IPS-NIHi7 (cell line): ENCODE data around the gene ZMYND8.
"Not testable (repeated sequence)": the region's sequence is repeated elsewhere in the genome, so short reads cannot be mapped to it uniquely, and the experiment has no call there.

Experiments
- DNase-seq: peaks from one replicate; pipeline ENCODE4 v3.0.0; 2012; ENCODE audit warnings: mixed read lengths; ENCODE audit errors: extremely low spot score

The ZMYND8 gene

GRCh38 chr20:47225458-47225857 is 131.0 kb downstream of the ZMYND8 start:
- DNase-seq, result no peak

- no peak for DNase-seq
Measured at GRCh38 chr20:47224857-47225256, 131.6 kb downstream of the ZMYND8 start.

- no peak for DNase-seq
Measured at GRCh38 chr20:47224300-47224791, 132.2 kb downstream of the ZMYND8 start.

GRCh38 chr20:47223896-47224295 is 132.6 kb downstream of the ZMYND8 start:
- no peak for DNase-seq

GRCh38 chr20:47222468-47223119 is 133.9 kb downstream of the ZMYND8 start:
- DNase-seq, result no peak

GRCh38 chr20:47221036-47221625 is 135.4 kb downstream of the ZMYND8 start:
- DNase-seq, result no peak

- peak; percentile 77 for DNase-seq
Measured at GRCh38 chr20:47220161-47220582, 136.3 kb downstream of the ZMYND8 start.

- no peak for DNase-seq
Measured at GRCh38 chr20:47217482-47218446, 138.7 kb downstream of the ZMYND8 start.

- no peak for DNase-seq
Measured at GRCh38 chr20:47216819-47217410, 139.6 kb downstream of the ZMYND8 start.

- no peak for DNase-seq
Measured at GRCh38 chr20:47215653-47216397, 140.7 kb downstream of the ZMYND8 start.

GRCh38 chr20:47213966-47214365 is 142.5 kb downstream of the ZMYND8 start:
- DNase-seq, result no peak

- no peak for DNase-seq
Measured at GRCh38 chr20:47212606-47213207, 143.8 kb downstream of the ZMYND8 start.

GRCh38 chr20:47211036-47211435 is 145.5 kb downstream of the ZMYND8 start:
- no peak for DNase-seq

- DNase-seq, result no peak
Measured at GRCh38 chr20:47210470-47210869, 146.0 kb downstream of the ZMYND8 start.

- no peak for DNase-seq
Measured at GRCh38 chr20:47209982-47210381, 146.5 kb downstream of the ZMYND8 start.

GRCh38 chr20:47208534-47209174 is 147.8 kb downstream of the ZMYND8 start:
- no peak for DNase-seq

- no peak for DNase-seq
Measured at GRCh38 chr20:47206962-47207641, 149.4 kb downstream of the ZMYND8 start.

GRCh38 chr20:47206552-47206951 is 149.9 kb downstream of the ZMYND8 start:
- not testable (repeated sequence) for DNase-seq

- peak; percentile 71 for DNase-seq
Measured at GRCh38 chr20:47205577-47206123, 150.8 kb downstream of the ZMYND8 start.

- DNase-seq, result not testable (repeated sequence)
Measured at GRCh38 chr20:47204850-47205122, 151.7 kb downstream of the ZMYND8 start.
